ENCODE measurements around the gene DCLK1. TPM values are rescaled to one million over a fixed set of nuclear protein-coding genes. Genes with fewer than 3 reads are reported as not detected.
A peak's percentile ranks its signal among the peaks of the same experiment; 100 is the strongest.

The DCLK1 gene
- total RNA-seq, 1 experiment from 2014 or later: 0.10 TPM

GRCh38 chr13:35978607-35979316, 152.4 kb downstream of the DCLK1 start:
- ATAC-seq (no peak), DNase-seq (ENCODE audit: low read depth, low spot score) (peak; percentile 29)
- Histone ChIP-seq H3K79me2 (ENCODE audit: insufficient read depth, low read length) (no peaks in the 10 kb centered on the region), H4K20me1 (ENCODE audit: insufficient read depth) (no peaks in the 10 kb centered on the region), H3K36me3 (ENCODE audit: control insufficient read depth in 1 of 2, insufficient read depth in 2 of 2, low read length in 2 of 2) (no peaks in the 10 kb centered on the region), H3K4me3 (replicated peaks in 1 of 2; ENCODE audit: low read depth in 1 of 2, low read length in 2 of 2) (no peak overlapping the region), H3K9ac (ENCODE audit: low read length) (no peak overlapping the region), H3K9me3 (ENCODE audit: control insufficient read depth in 1 of 2, insufficient read depth in 1 of 2, low read depth in 1 of 2, low read length in 2 of 2) (no peaks in the 10 kb centered on the region), H3K4me1 (ENCODE audit: control insufficient read depth in 1 of 2, insufficient read depth in 2 of 2, low read length in 2 of 2) (no peaks in the 10 kb centered on the region), H3K27ac (ENCODE audit: low read depth, low read length) (no peak overlapping the region), H3K9me2 (ENCODE audit: insufficient read depth) (no peaks in the 10 kb centered on the region), H3K27me3 (ENCODE audit: insufficient read depth, low read length) (no peaks in the 10 kb centered on the region), H3K4me2 (ENCODE audit: low read length) (no peak overlapping the region), H2AFZ (ENCODE audit: low read depth, low read length, poor library complexity, severe bottlenecking) (no peak overlapping the region)
- ChIA-PET CTCF (interaction anchor here (2.2 to 4.2 kb wide), 2 partner anchors 296 to 757 kb away, joined by 10 to 26 read pairs; no protein-coding TSS in a partner anchor), POLR2A (no interaction called here), RAD21 (ENCODE audit: low non-redundant PET in 1 of 2, low total read pairs in 2 of 2, uncharacterized antibody in 2 of 2, unreplicated experiment in 2 of 2) (interaction anchor here in 1 of 2 experiments (0.6 kb wide), 1 partner anchor 1021 kb away, joined by 3 read pairs; no protein-coding TSS in a partner anchor)
- peak; percentile 62 for TF ChIP-seq RAD21 (IDR thresholded peaks at IDR 0.05; ENCODE audit: low read depth)
- TF ChIP-seq, protein P1, sequence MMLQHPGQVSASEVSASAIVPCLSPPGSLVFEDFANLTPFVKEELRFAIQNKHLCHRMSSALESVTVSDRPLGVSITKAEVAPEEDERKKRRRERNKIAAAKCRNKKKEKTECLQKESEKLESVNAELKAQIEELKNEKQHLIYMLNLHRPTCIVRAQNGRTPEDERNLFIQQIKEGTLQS (IDR thresholded peaks at IDR 0.05): no peak
- peak; percentile 18 to 80 (median 57); a peak in 5 of 6 replicates for TF ChIP-seq CTCF (IDR thresholded peaks at IDR 0.05 in 2 of 3, conservative IDR thresholded peaks at IDR 0.05 in 1 of 3; ENCODE audit: borderline replicate concordance in 1 of 3, insufficient read depth in 1 of 3, low read depth in 2 of 3, low read length in 2 of 3)
- TF ChIP-seq EGR1 (IDR thresholded peaks at IDR 0.05; ENCODE audit: low read depth): no peak
- no TSS peak for BruUV-seq (replicated peaks)
- intact Hi-C loops (cut with micrococcal nuclease): loop anchor here (2.0 to 5.0 kb wide), 4 partner anchors 304 to 1090 kb away; no protein-coding TSS in a partner anchor

GRCh38 chr13:35977060-35977459, 154.1 kb downstream of the DCLK1 start:
- BruUV-seq (replicated peaks): no TSS peak
- ChIA-PET RAD21 (ENCODE audit: low non-redundant PET in 1 of 2, low total read pairs in 2 of 2, uncharacterized antibody in 2 of 2, unreplicated experiment in 2 of 2) (no interaction called here), POLR2A (no interaction called here), CTCF (interaction anchor here (4.2 kb wide), 1 partner anchor 298 kb away, joined by 26 read pairs; no protein-coding TSS in a partner anchor)
- ATAC-seq: no peak
- Histone ChIP-seq H3K4me3 (replicated peaks in 1 of 2; ENCODE audit: low read depth in 1 of 2, low read length in 2 of 2) (no peak overlapping the region), H3K9me3 (ENCODE audit: control insufficient read depth in 1 of 2, insufficient read depth in 1 of 2, low read depth in 1 of 2, low read length in 2 of 2) (no peaks in the 10 kb centered on the region), H3K4me2 (ENCODE audit: low read length) (no peak overlapping the region), H3K4me1 (ENCODE audit: control insufficient read depth in 1 of 2, insufficient read depth in 2 of 2, low read length in 2 of 2) (no peaks in the 10 kb centered on the region), H3K9me2 (ENCODE audit: insufficient read depth) (no peaks in the 10 kb centered on the region), H3K36me3 (ENCODE audit: control insufficient read depth in 1 of 2, insufficient read depth in 2 of 2, low read length in 2 of 2) (no peaks in the 10 kb centered on the region), H3K27ac (ENCODE audit: low read depth, low read length) (no peak overlapping the region), H3K27me3 (ENCODE audit: insufficient read depth, low read length) (no peaks in the 10 kb centered on the region), H3K79me2 (ENCODE audit: insufficient read depth, low read length) (no peaks in the 10 kb centered on the region), H4K20me1 (ENCODE audit: insufficient read depth) (no peaks in the 10 kb centered on the region), H3K9ac (ENCODE audit: low read length) (no peak overlapping the region), H2AFZ (ENCODE audit: low read depth, low read length, poor library complexity, severe bottlenecking) (no peak overlapping the region)
- no peak for DNase-seq (ENCODE audit: low read depth, low spot score)
- intact Hi-C loops (cut with micrococcal nuclease): loop anchor here (5.0 kb wide), 2 partner anchors 305 to 1005 kb away; no protein-coding TSS in a partner anchor
- TF ChIP-seq POLR2A (IDR thresholded peaks at IDR 0.05; ENCODE audit: borderline replicate concordance, extremely low read depth, insufficient read depth, insufficient read length) (no peak), EZH2phosphoT487 (IDR thresholded peaks at IDR 0.05; ENCODE audit: borderline replicate concordance) (no peak), JUND (IDR thresholded peaks at IDR 0.05) (no peak), TCF7L2 (IDR thresholded peaks at IDR 0.05; ENCODE audit: borderline replicate concordance, extremely low read depth, insufficient read depth, insufficient read length) (no peak), FOSL1 (IDR thresholded peaks at IDR 0.05; ENCODE audit: low read depth) (no peak), POLR2AphosphoS5 (IDR thresholded peaks at IDR 0.05; ENCODE audit: low read depth, low read length) (no peak), MAX (IDR thresholded peaks at IDR 0.05) (no peak), EZH2 (IDR thresholded peaks at IDR 0.05) (no peak), ZFX (IDR thresholded peaks at IDR 0.05) (no peak), SIN3A (IDR thresholded peaks at IDR 0.05; ENCODE audit: low read depth) (no peak)
- TF ChIP-seq, protein P2, sequence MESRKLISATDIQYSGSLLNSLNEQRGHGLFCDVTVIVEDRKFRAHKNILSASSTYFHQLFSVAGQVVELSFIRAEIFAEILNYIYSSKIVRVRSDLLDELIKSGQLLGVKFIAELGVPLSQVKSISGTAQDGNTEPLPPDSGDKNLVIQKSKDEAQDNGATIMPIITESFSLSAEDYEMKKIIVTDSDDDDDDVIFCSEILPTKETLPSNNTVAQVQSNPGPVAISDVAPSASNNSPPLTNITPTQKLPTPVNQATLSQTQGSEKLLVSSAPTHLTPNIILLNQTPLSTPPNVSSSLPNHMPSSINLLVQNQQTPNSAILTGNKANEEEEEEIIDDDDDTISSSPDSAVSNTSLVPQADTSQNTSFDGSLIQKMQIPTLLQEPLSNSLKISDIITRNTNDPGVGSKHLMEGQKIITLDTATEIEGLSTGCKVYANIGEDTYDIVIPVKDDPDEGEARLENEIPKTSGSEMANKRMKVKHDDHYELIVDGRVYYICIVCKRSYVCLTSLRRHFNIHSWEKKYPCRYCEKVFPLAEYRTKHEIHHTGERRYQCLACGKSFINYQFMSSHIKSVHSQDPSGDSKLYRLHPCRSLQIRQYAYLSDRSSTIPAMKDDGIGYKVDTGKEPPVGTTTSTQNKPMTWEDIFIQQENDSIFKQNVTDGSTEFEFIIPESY (IDR thresholded peaks at IDR 0.05; ENCODE audit: extremely low read depth, insufficient replicate concordance, low read length): no peak
- TF ChIP-seq, protein P1 (IDR thresholded peaks at IDR 0.05): no peak
